IPS-15b (cell line): ENCODE data around the gene UBAC1.
"Not testable (repeated sequence)": the region's sequence is repeated elsewhere in the genome, so short reads cannot be mapped to it uniquely, and the experiment has no call there.

Experiments used
- H3K27me3 ChIP-seq: one replicate; pipeline ENCODE4 v1.6.1; 2013; ENCODE audit warnings: low read length; ENCODE audit not compliant: control insufficient read depth, insufficient read depth
- H3K36me3 ChIP-seq: one replicate; pipeline ENCODE4 v1.6.1; 2013; ENCODE audit warnings: low read length; ENCODE audit not compliant: control insufficient read depth, insufficient read depth
- H3K4me1 ChIP-seq: one replicate; pipeline ENCODE4 v1.6.1; 2013; ENCODE audit warnings: mild to moderate bottlenecking, low read length; ENCODE audit not compliant: control insufficient read depth, insufficient read depth
- H3K4me3 ChIP-seq: one replicate; pipeline ENCODE4 v1.5.1; 2013; ENCODE audit warnings: low read depth, low read length
- H3K9ac ChIP-seq: one replicate; pipeline ENCODE4 v1.6.1; 2013; ENCODE audit warnings: low read depth, mild to moderate bottlenecking, low read length
- H3K9me3 ChIP-seq: one replicate; pipeline ENCODE4 v1.6.1; 2013; ENCODE audit warnings: mild to moderate bottlenecking, low read length; ENCODE audit not compliant: control insufficient read depth, insufficient read depth

UBAC1 gene

GRCh38 chr9:135903786-135904520 lies 57.2 kb downstream of the UBAC1 start:
- Histone ChIP-seq H3K36me3 (no peaks in the 10 kb centered on the region), H3K4me1 (peaks cover 19% of the 10 kb centered on the region), H3K9me3 (no peaks in the 10 kb centered on the region), H3K27me3 (peaks cover 3% of the 10 kb centered on the region), H3K4me3 (no peak overlapping the region), H3K9ac (no peak overlapping the region)

- H3K9ac ChIP-seq = no peak overlapping the region
- H3K36me3 ChIP-seq = no peaks in the 10 kb centered on the region
- H3K27me3 ChIP-seq = no peaks in the 10 kb centered on the region
- H3K4me1 ChIP-seq = peaks cover 19% of the 10 kb centered on the region
- no peak overlapping the region for H3K4me3 ChIP-seq
- no peaks in the 10 kb centered on the region for H3K9me3 ChIP-seq
Measured at GRCh38 chr9:135903358-135903656, 57.9 kb downstream of the UBAC1 start.

GRCh38 chr9:135902655-135903357 lies 58.4 kb downstream of the UBAC1 start:
- Histone ChIP-seq H3K9me3 (no peaks in the 10 kb centered on the region), H3K9ac (no peak overlapping the region), H3K36me3 (no peaks in the 10 kb centered on the region), H3K27me3 (no peaks in the 10 kb centered on the region), H3K4me1 (peaks cover 19% of the 10 kb centered on the region), H3K4me3 (no peak overlapping the region)

GRCh38 chr9:135901826-135902225 lies 59.3 kb downstream of the UBAC1 start:
- Histone ChIP-seq H3K36me3 (no peaks in the 10 kb centered on the region), H3K4me3 (no peak overlapping the region)

GRCh38 chr9:135901031-135901758 lies 60.0 kb downstream of the UBAC1 start:
- H3K27me3 ChIP-seq = no peaks in the 10 kb centered on the region
- H3K4me1 ChIP-seq = peaks cover 17% of the 10 kb centered on the region

More at GRCh38 chr9:135901826-135902225, 59.3 kb downstream of the UBAC1 start:
- Histone ChIP-seq H3K4me1 (peaks cover 19% of the 10 kb centered on the region), H3K27me3 (no peaks in the 10 kb centered on the region), H3K9me3 (no peaks in the 10 kb centered on the region), H3K9ac (no peak overlapping the region)

GRCh38 chr9:135898634-135899407 lies 62.4 kb downstream of the UBAC1 start:
- H3K9ac ChIP-seq = no peak overlapping the region
- peaks cover 13% of the 10 kb centered on the region for H3K4me1 ChIP-seq
- H3K27me3 ChIP-seq = no peaks in the 10 kb centered on the region
- H3K36me3 ChIP-seq = no peaks in the 10 kb centered on the region
- no peaks in the 10 kb centered on the region for H3K9me3 ChIP-seq
- H3K4me3 ChIP-seq = no peak overlapping the region

More at GRCh38 chr9:135901031-135901758, 60.0 kb downstream of the UBAC1 start:
- no peak overlapping the region for H3K9ac ChIP-seq
- H3K4me3 ChIP-seq = no peak overlapping the region
- no peaks in the 10 kb centered on the region for H3K36me3 ChIP-seq
- no peaks in the 10 kb centered on the region for H3K9me3 ChIP-seq

- H3K9ac ChIP-seq = no peak overlapping the region
- H3K36me3 ChIP-seq = no peaks in the 10 kb centered on the region
- no peaks in the 10 kb centered on the region for H3K4me1 ChIP-seq
- H3K4me3 ChIP-seq = no peak overlapping the region
- H3K27me3 ChIP-seq = no peaks in the 10 kb centered on the region
- H3K9me3 ChIP-seq = no peaks in the 10 kb centered on the region
Measured at GRCh38 chr9:135896626-135897025, 64.5 kb downstream of the UBAC1 start.

GRCh38 chr9:135896205-135896604 lies 65.0 kb downstream of the UBAC1 start:
- Histone ChIP-seq H3K4me3 (no peak overlapping the region), H3K9ac (no peak overlapping the region), H3K27me3 (no peaks in the 10 kb centered on the region), H3K4me1 (no peaks in the 10 kb centered on the region), H3K9me3 (no peaks in the 10 kb centered on the region), H3K36me3 (no peaks in the 10 kb centered on the region)

- Histone ChIP-seq H3K4me1 (no peaks in the 10 kb centered on the region), H3K27me3 (no peaks in the 10 kb centered on the region), H3K36me3 (no peaks in the 10 kb centered on the region), H3K9me3 (no peaks in the 10 kb centered on the region), H3K4me3 (no peak overlapping the region), H3K9ac (no peak overlapping the region)
Measured at GRCh38 chr9:135895202-135895848, 65.8 kb downstream of the UBAC1 start.

- H3K36me3 ChIP-seq = peaks cover 4% of the 10 kb centered on the region
- H3K9me3 ChIP-seq = no peaks in the 10 kb centered on the region
- H3K4me1 ChIP-seq = peaks cover 4% of the 10 kb centered on the region
- H3K9ac ChIP-seq = no peak overlapping the region
- H3K4me3 ChIP-seq = no peak overlapping the region
- no peaks in the 10 kb centered on the region for H3K27me3 ChIP-seq
Measured at GRCh38 chr9:135893104-135893503, 68.1 kb downstream of the UBAC1 start.

GRCh38 chr9:135892327-135892726 lies 68.8 kb downstream of the UBAC1 start:
- not testable (repeated sequence) for H3K27me3 ChIP-seq, H3K9ac ChIP-seq, H3K4me3 ChIP-seq, H3K9me3 ChIP-seq, H3K4me1 ChIP-seq, H3K36me3 ChIP-seq
